K562 (cell line): ENCODE data around the gene C2. TPM values are rescaled to one million over a fixed set of nuclear protein-coding genes. Genes with fewer than 3 reads are reported as not detected.
A peak's percentile ranks its signal among the peaks of the same experiment; 100 is the strongest.

Source experiments
- AFF1 ChIP-seq, 2 experiments: fragments of 450-650 bp; IDR thresholded peaks; 2 replicates each; pipeline ENCODE4 v1.6.1; 2018; ENCODE audit warnings: mild to moderate bottlenecking in 2 of 2, low read depth in 1 of 2; ENCODE audit not compliant: partially characterized antibody in 2 of 2
- CCNT2 ChIP-seq: IDR thresholded peaks from 2 replicates; pipeline ENCODE4 v1.6.1; 2011; ENCODE audit warnings: borderline replicate concordance, low read depth, mild to moderate bottlenecking, moderate library complexity, mixed read lengths, low read length; ENCODE audit not compliant: insufficient read length; ENCODE audit errors: extremely low read depth
- ILF3 ChIP-seq: fragments of 450-650 bp; IDR thresholded peaks from 2 replicates; pipeline ENCODE4 v1.6.1; 2018; ENCODE audit warnings: antibody characterized with exemption, mild to moderate bottlenecking, moderate library complexity, borderline replicate concordance
- IRF2 ChIP-seq: sonication (generic); formaldehyde crosslinking; IDR thresholded peaks from 2 replicates; pipeline ENCODE4 v1.8.1; 2022; ENCODE audit warnings: mild to moderate bottlenecking, missing genetic modification reagents
- MAFF ChIP-seq: IDR thresholded peaks from 2 replicates; pipeline ENCODE4 v1.6.1; 2012; ENCODE audit warnings: low read length, improper control_type of control experiment
- MBD2 ChIP-seq: sonication (generic); IDR thresholded peaks from 2 replicates; pipeline ENCODE4 v1.6.1; 2016; ENCODE audit warnings: low read depth, borderline replicate concordance
- MEF2D ChIP-seq: conservative IDR thresholded peaks from 2 replicates; pipeline ENCODE4 v1.6.1; 2016; ENCODE audit warnings: low read depth, missing genetic modification characterization, missing compliant biosample characterization
- NUFIP1 ChIP-seq: fragments of 450-650 bp; IDR thresholded peaks from 2 replicates; pipeline ENCODE4 v1.6.1; 2018; ENCODE audit not compliant: partially characterized antibody
- OTX1 ChIP-seq: fragments of 450-650 bp; formaldehyde crosslinking; IDR thresholded peaks from 2 replicates; pipeline ENCODE4 v1.4.0; 2022; ENCODE audit warnings: mild to moderate bottlenecking
- SRSF3 ChIP-seq: fragments of 200-400 bp; formaldehyde crosslinking; IDR thresholded peaks from 2 replicates; pipeline ENCODE4 v1.6.1; 2016; ENCODE audit warnings: mild to moderate bottlenecking, low read length, moderate library complexity; ENCODE audit not compliant: insufficient read depth
- TFAP4 ChIP-seq: sonication (generic); formaldehyde crosslinking; IDR thresholded peaks from 2 replicates; pipeline ENCODE4 v1.8.0; 2022; ENCODE audit warnings: missing genetic modification reagents, mild to moderate bottlenecking, moderate library complexity, borderline replicate concordance
- TSC22D4 ChIP-seq: fragments of 450-650 bp; IDR thresholded peaks from 2 replicates; pipeline ENCODE4 v1.6.1; 2016; ENCODE audit warnings: missing genetic modification characterization, missing biosample characterization, control low read depth
- ZBTB33 ChIP-seq: sonication (generic); formaldehyde crosslinking; IDR thresholded peaks from 2 replicates; pipeline ENCODE4 v1.8.1; 2023; ENCODE audit warnings: mild to moderate bottlenecking, missing genetic modification reagents
- ZFP30 ChIP-seq: fragments of 250-450 bp; sonication (Bioruptor Pico); IDR thresholded peaks from 2 replicates; pipeline ENCODE4 v1.8.0; 2022; ENCODE audit warnings: moderate library complexity, mild to moderate bottlenecking, inconsistent platforms, borderline replicate concordance
- ZNF24 ChIP-seq: fragments of 450-650 bp; IDR thresholded peaks from 2 replicates; pipeline ENCODE4 v1.6.1; 2016
- ZNF639 ChIP-seq, 2 experiments: fragments of 200-800 bp in 1 of 2; sonication (Bioruptor generic) in 1 of 2; sonication (generic) in 1 of 2; formaldehyde crosslinking in 1 of 2; IDR thresholded peaks in 1 of 2; conservative IDR thresholded peaks in 1 of 2; 2 replicates each; pipeline versions ENCODE4 v1.5.0 to v1.6.1; 2016 to 2020; ENCODE audit warnings: missing compliant biosample characterization in 1 of 2, missing genetic modification characterization in 1 of 2, missing genetic modification reagents in 1 of 2
- polyA plus RNA-seq, 8 experiments: library from polyadenylated mRNA; depleted of rRNA in 4 of 8; stranded (reverse) in 5 of 8; unstranded in 3 of 8; fragments of >200 nt; fragmentation: Nextera tagmentation in 2 of 8; fragmentation: Illumina TruSeq in 1 of 8; extraction: Ambion mirVana in 2 of 8; extraction: Trizol in 1 of 8; gene quantifications; 2 replicates each; pipeline versions ENCODE4 v1.2.1 to v1.2.3, GENCODE V29; 2011 to 2014; ENCODE audit warnings: inconsistent platforms in 1 of 8, missing spikeins in 1 of 8
- total RNA-seq, 7 experiments: library from RNA; depleted of rRNA in 6 of 7; stranded (reverse); fragments of >200 nt in 6 of 7; fragmentation: Illumina TruSeq in 2 of 7; extraction: Trizol in 2 of 7; gene quantifications; 2 replicates each; pipeline versions ENCODE4 v1.2.1 to v1.2.3, GENCODE V29; 2011 to 2021; ENCODE audit warnings: low replicate concordance in 1 of 7

The C2 gene
- total and polyA plus RNA-seq, 9 of the 15 experiments (the other 6 are each of a cell fraction or from before 2014, with no cell fraction given), result 0.05 to 1.1 (median 0.39) TPM; not detected in 1

GRCh38 chr6:31898383-31899011 lies 29.0 kb upstream of the C2 start (continued):
- TF ChIP-seq MBD2 (peak; percentile 13; the same call in 1 of the 2 replicates), ILF3 (no peak), MAFF (no peak; the same call in 1 of the 2 replicates), ZNF24 (no peak), CCNT2 (no peak), ZFP30 (CRISPR knock-in tag) (peak; percentile 30; the same call in 1 of the 2 replicates), SRSF3 (no peak), MEF2D (tag) (no peak), IRF2 (no peak), NUFIP1 (no peak), AFF1 (IDR thresholded peaks at IDR 0.05; ENCODE audit: low read depth in 1 of 2, partially characterized antibody in 2 of 2) (peak; percentile 39 to 97), ZNF639 (CRISPR knock-in tag; conservative IDR thresholded peaks at IDR 0.05 in 1 of 2, IDR thresholded peaks at IDR 0.05 in 1 of 2) (no peak), TSC22D4 (no peak), ZBTB33 (CRISPR knock-in tag) (no peak; the same call in 1 of the 2 replicates), OTX1 (no peak), TFAP4 (CRISPR knock-in tag) (0 out of 2 replicates have a peak, but pooled peaks have one; percentile 2)
